Endothelial cell of umbilical vein (primary cell): Measurements from ENCODE around the gene KCNF1. TPM values are rescaled to one million over a fixed set of nuclear protein-coding genes. Genes with fewer than 3 reads are reported as not detected.
"Not testable (repeated sequence)": the region's sequence is repeated elsewhere in the genome, so short reads cannot be mapped to it uniquely, and the experiment has no call there.

Experiments
- BruUV-seq: library from RNA; stranded (reverse); fragments of 400-500 nt; replicated peaks from 2 replicates; lab custom pipeline; 2021; lab: Mats Ljungman, UMichigan
- CTCF ChIA-PET: fragments of 300-600, 350-600 bp; sonication (Branson Sonifier 250); formaldehyde crosslinking; loops from one replicate; lab custom pipeline; 2021; ENCODE audit warnings: antibody characterized with exemption, inconsistent platforms; lab: Charles Lee
- POLR2A ChIA-PET: fragments of 300-600, 350-600 bp; sonication (Branson Sonifier 250); formaldehyde crosslinking; loops from one replicate; lab custom pipeline; 2021; ENCODE audit warnings: antibody characterized with exemption, inconsistent platforms; lab: Charles Lee
- DNase-seq: peaks from one replicate; pipeline ENCODE4 v3.0.0-alpha.2; 2011; ENCODE audit warnings: low read depth, low spot score
- FAIRE-seq: peaks from 2 replicates; lab custom pipeline; 2011; peaks lifted over from hg19 to GRCh38; lab: Jason Lieb, UNC
- H2AFZ ChIP-seq: 2 replicates; pipeline ENCODE4 v1.6.0; 2012; ENCODE audit warnings: low read depth, low read length, control low read depth, inconsistent platforms
- H3K27ac ChIP-seq: 2 replicates; pipeline ENCODE4 v1.5.1; 2011; ENCODE audit warnings: low read depth, mild to moderate bottlenecking, control low read depth, low read length, moderate library complexity; ENCODE audit not compliant: insufficient read depth
- H3K27me3 ChIP-seq, 2 experiments: 2 replicates each; pipeline versions ENCODE4 v1.6.0 to v1.6.1; 2011; ENCODE audit warnings: low read length in 2 of 2, mixed read lengths in 1 of 2; ENCODE audit not compliant: control insufficient read depth in 2 of 2, insufficient read depth in 2 of 2
- H3K36me3 ChIP-seq, 2 experiments: 2 replicates in 1 of 2; 3 replicates in 1 of 2; pipeline ENCODE4 v1.5.1; 2011; ENCODE audit warnings: low read length in 2 of 2, mild to moderate bottlenecking in 1 of 2, moderate library complexity in 1 of 2; ENCODE audit not compliant: control insufficient read depth in 2 of 2, insufficient read depth in 2 of 2; ENCODE audit errors: extremely low read depth in 1 of 2
- H3K4me1 ChIP-seq: 3 replicates; pipeline ENCODE4 v1.5.1; 2011; ENCODE audit warnings: mild to moderate bottlenecking, low read length; ENCODE audit not compliant: control insufficient read depth, insufficient read depth; ENCODE audit errors: extremely low read depth
- H3K4me2 ChIP-seq: 2 replicates; pipeline ENCODE4 v1.6.1; 2011; ENCODE audit warnings: low read length, control low read depth, mixed read lengths; ENCODE audit not compliant: insufficient read depth
- H3K4me3 ChIP-seq, 3 experiments: fragments of 200-600 bp in 1 of 3; sonication (generic), shearing (Covaris generic) in 1 of 3; replicated peaks in 1 of 3; 2 replicates each; pipeline ENCODE4 v1.5.1; 2011 to 2016; ENCODE audit warnings: control low read depth in 3 of 3, low read length in 3 of 3, mild to moderate bottlenecking in 2 of 3, inconsistent platforms in 1 of 3, low read depth in 1 of 3, moderate library complexity in 1 of 3; ENCODE audit not compliant: insufficient read depth in 1 of 3
- H3K79me2 ChIP-seq: 2 replicates; pipeline ENCODE4 v1.6.0; 2012; ENCODE audit warnings: low read length, inconsistent platforms; ENCODE audit not compliant: control insufficient read depth, insufficient read depth
- H3K9ac ChIP-seq: replicated peaks from 2 replicates; pipeline ENCODE3; 2011; ENCODE audit warnings: low read length, control low read depth; ENCODE audit not compliant: insufficient read depth; ENCODE audit errors: extremely low read depth
- H3K9me1 ChIP-seq: replicated peaks from 3 replicates; pipeline ENCODE4 v1.6.0; 2011; ENCODE audit warnings: mild to moderate bottlenecking, low read length; ENCODE audit not compliant: control insufficient read depth, insufficient read depth; ENCODE audit errors: extremely low read depth
- H3K9me3 ChIP-seq: replicated peaks from 2 replicates; pipeline ENCODE4 v1.5.1; 2012; ENCODE audit warnings: low read length, inconsistent platforms; ENCODE audit not compliant: control insufficient read depth, insufficient read depth
- H4K20me1 ChIP-seq: replicated peaks from 2 replicates; pipeline ENCODE3; 2011; ENCODE audit warnings: mild to moderate bottlenecking, low read length; ENCODE audit not compliant: control insufficient read depth, insufficient read depth; ENCODE audit errors: extremely low read depth
- EZH2 ChIP-seq: IDR thresholded peaks from 2 replicates; pipeline ENCODE4 v1.6.1; 2012; ENCODE audit warnings: borderline replicate concordance, low read depth, mild to moderate bottlenecking, moderate library complexity, low read length, inconsistent platforms; ENCODE audit not compliant: severe bottlenecking
- FOS ChIP-seq: IDR thresholded peaks from 2 replicates; pipeline ENCODE4 v1.6.1; 2011; ENCODE audit warnings: mild to moderate bottlenecking, low read length, moderate library complexity, borderline replicate concordance; ENCODE audit not compliant: insufficient read depth
- GATA2 ChIP-seq: IDR thresholded peaks from 2 replicates; pipeline ENCODE4 v1.7.0; 2011; ENCODE audit warnings: low read depth, mild to moderate bottlenecking, moderate library complexity, mixed read lengths, low read length; ENCODE audit not compliant: insufficient read length, insufficient read depth
- JUN ChIP-seq: IDR thresholded peaks from 2 replicates; pipeline ENCODE4 v1.6.1; 2011; ENCODE audit warnings: borderline replicate concordance, low read depth; ENCODE audit not compliant: insufficient read length, insufficient read depth
- MYC ChIP-seq: IDR thresholded peaks from one replicate; pipeline ENCODE4 v1.6.1; 2011; ENCODE audit warnings: mild to moderate bottlenecking, low read depth, low read length
- POLR2A ChIP-seq: IDR thresholded peaks from 2 replicates; pipeline ENCODE4 v1.6.1; 2012; ENCODE audit warnings: low read depth, mild to moderate bottlenecking, control low read depth, low read length
- POLR2AphosphoS5 ChIP-seq: IDR thresholded peaks from 2 replicates; pipeline ENCODE4 v1.6.1; 2012; ENCODE audit warnings: low read depth, mild to moderate bottlenecking, control low read depth, low read length, moderate library complexity; ENCODE audit not compliant: insufficient read depth
- dilution Hi-C: fragments of 300-500 bp; cut with MboI; formaldehyde crosslinking; loops from one replicate; pipeline ENCODE4 v1.15.0; 2019; ENCODE audit warnings: low sequenced_read_pairs; ENCODE audit not compliant: extremely low pct_ligation_motif_present
- intact Hi-C: fragments of 100-400 bp; cut with micrococcal nuclease; formaldehyde crosslinking; loops from one replicate; pipeline ENCODE4 v1.10.0; 2022
- polyA plus RNA-seq, 4 experiments: library from polyadenylated mRNA; depleted of rRNA in 3 of 4; stranded (reverse) in 3 of 4; unstranded in 1 of 4; fragments of >200 nt; gene quantifications; 2 replicates each; pipeline versions ENCODE4 v1.2.1 to v1.2.3, GENCODE V29; 2011 to 2012; ENCODE audit warnings: missing spikeins in 1 of 4
- total RNA-seq: library from RNA; stranded (reverse); gene quantifications from 2 replicates; pipeline ENCODE4 v1.2.3, GENCODE V29; 2021
- TF ChIP-seq, protein P1 (sequence below), 2 donors: IDR thresholded peaks; 1 replicate in 1 of 2; 2 replicates in 1 of 2; pipeline ENCODE4 v1.5.1; 2011; ENCODE audit warnings: low read length in 2 of 2, mild to moderate bottlenecking in 2 of 2, moderate library complexity in 2 of 2, control low read depth in 1 of 2, inconsistent platforms in 1 of 2, low read depth in 1 of 2; ENCODE audit not compliant: insufficient read depth in 1 of 2; ENCODE audit errors: extremely low read depth in 1 of 2
- TF ChIP-seq, protein P2 (sequence below): IDR thresholded peaks from 2 replicates; pipeline ENCODE4 v1.6.1; 2011; ENCODE audit not compliant: insufficient read depth, insufficient read length

Gene KCNF1
- total and polyA plus RNA-seq, 2 donors (not counting 3 experiments of a cell fraction or from before 2014, with no cell fraction given), result 0.23 to 0.42 TPM

DNA sequence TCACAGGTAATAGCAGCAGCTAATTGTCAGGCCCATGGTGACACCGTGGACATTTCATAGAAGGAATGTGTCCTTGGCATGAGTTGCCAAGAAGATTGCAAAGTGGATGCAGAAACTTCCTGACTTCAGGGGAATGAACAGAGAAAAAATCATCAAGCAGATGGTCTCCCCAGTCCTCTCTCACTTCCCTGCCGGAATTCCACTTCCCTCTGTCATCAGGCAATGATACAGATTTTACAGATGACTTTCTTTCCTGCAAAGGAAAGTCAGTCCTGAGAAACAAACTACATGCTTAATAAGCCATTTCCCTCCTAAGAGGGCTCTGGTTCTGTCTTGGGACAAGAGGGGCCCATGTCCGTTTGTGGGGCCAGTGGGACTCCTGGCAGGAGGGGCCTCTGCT is 45.7 kb downstream of the KCNF1 start:
- ChIA-PET POLR2A (no interaction called here), CTCF (interaction anchor here (1.6 kb wide), 1 partner anchor 125 kb away, joined by 4 read pairs; no protein-coding TSS in a partner anchor)
- DNase-seq (no peak), FAIRE-seq (no peak)
- Histone ChIP-seq H3K4me2 (no peak overlapping the region), H3K9ac (no peak overlapping the region), H3K36me3 (no peaks in the 10 kb centered on the region), H3K9me3 (no peaks in the 10 kb centered on the region), H3K79me2 (no peaks in the 10 kb centered on the region), H3K4me1 (no peaks in the 10 kb centered on the region), H3K4me3 (no peak overlapping the region), H3K9me1 (no peaks in the 10 kb centered on the region), H3K27me3 (peaks cover 0 to 10% of the 10 kb centered on the region in 2 experiments), H4K20me1 (no peaks in the 10 kb centered on the region), H2AFZ (no peak overlapping the region), H3K27ac (no peak overlapping the region)
- intact Hi-C loops (no loop called here), dilution Hi-C loops (no loop called here)
- BruUV-seq, result no TSS peak
- TF ChIP-seq, protein P1, sequence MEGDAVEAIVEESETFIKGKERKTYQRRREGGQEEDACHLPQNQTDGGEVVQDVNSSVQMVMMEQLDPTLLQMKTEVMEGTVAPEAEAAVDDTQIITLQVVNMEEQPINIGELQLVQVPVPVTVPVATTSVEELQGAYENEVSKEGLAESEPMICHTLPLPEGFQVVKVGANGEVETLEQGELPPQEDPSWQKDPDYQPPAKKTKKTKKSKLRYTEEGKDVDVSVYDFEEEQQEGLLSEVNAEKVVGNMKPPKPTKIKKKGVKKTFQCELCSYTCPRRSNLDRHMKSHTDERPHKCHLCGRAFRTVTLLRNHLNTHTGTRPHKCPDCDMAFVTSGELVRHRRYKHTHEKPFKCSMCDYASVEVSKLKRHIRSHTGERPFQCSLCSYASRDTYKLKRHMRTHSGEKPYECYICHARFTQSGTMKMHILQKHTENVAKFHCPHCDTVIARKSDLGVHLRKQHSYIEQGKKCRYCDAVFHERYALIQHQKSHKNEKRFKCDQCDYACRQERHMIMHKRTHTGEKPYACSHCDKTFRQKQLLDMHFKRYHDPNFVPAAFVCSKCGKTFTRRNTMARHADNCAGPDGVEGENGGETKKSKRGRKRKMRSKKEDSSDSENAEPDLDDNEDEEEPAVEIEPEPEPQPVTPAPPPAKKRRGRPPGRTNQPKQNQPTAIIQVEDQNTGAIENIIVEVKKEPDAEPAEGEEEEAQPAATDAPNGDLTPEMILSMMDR (IDR thresholded peaks at IDR 0.05; ENCODE audit: extremely low read depth in 1 of 2, insufficient read depth in 1 of 2, low read depth in 1 of 2, low read length in 2 of 2), result no peak
- TF ChIP-seq JUN (no peak), POLR2A (no peak), EZH2 (no peak), MYC (no peak), POLR2AphosphoS5 (no peak), GATA2 (no peak), FOS (no peak)
- TF ChIP-seq, protein P2, sequence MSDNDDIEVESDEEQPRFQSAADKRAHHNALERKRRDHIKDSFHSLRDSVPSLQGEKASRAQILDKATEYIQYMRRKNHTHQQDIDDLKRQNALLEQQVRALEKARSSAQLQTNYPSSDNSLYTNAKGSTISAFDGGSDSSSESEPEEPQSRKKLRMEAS, result no peak

DNA sequence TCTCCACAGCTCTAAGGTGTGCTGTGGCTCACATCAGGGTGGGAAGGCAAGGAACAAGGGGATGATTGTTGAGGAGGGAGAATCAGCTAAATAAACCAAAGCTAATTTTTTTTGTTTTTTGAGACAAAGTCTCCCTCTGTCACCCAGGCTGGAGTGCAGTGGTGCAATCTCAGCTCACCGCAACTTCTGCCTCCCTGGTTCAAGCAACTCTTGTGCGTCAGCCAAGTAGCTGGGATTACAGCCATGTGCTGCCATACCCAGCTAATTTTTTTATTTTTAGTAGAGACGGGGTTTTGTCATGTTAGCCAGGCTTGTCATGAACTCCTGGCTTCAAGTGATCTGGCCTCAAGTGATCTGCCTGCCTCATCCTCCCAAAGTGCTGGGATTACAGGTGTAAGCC is 46.7 kb downstream of the KCNF1 start:
- dilution Hi-C loops, FAIRE-seq: not testable (repeated sequence)

More for the DNA sequence above, 46.7 kb downstream of the KCNF1 start:
- H3K9ac ChIP-seq, H3K4me2 ChIP-seq, H2AFZ ChIP-seq, H3K9me1 ChIP-seq, BruUV-seq, H3K4me3 ChIP-seq, H3K79me2 ChIP-seq, POLR2A ChIA-PET, H3K27ac ChIP-seq, H3K27me3 ChIP-seq, intact Hi-C loops, H3K9me3 ChIP-seq, DNase-seq, H3K36me3 ChIP-seq, H4K20me1 ChIP-seq, H3K4me1 ChIP-seq: not testable (repeated sequence)
- CTCF ChIA-PET, result interaction anchor here (1.6 kb wide), 1 partner anchor 126 kb away, joined by 4 read pairs; no protein-coding TSS in a partner anchor
